Measurements from ENCODE around the gene FKBP6.
"Not testable (repeated sequence)": the region's sequence is repeated elsewhere in the genome, so short reads cannot be mapped to it uniquely, and the experiment has no call there.

FKBP6 gene

GRCh38 chr7:73327922-73328321 is at the start of gene FKBP6, which contains the start of gene TRIM50:
Gene FKBP6, plus strand, starts transcription at chr7:73328161. Its CDS starts 268 bp downstream, at chr7:73328429.
Gene TRIM50, minus strand, starts transcription at chr7:73328082. Its CDS starts 3,295 bp downstream, at chr7:73324787.
- Mint-ChIP-seq H3K27me3 (peaks cover 12% of the 10 kb centered on the region), H3K4me1 (peaks cover 18% of the 10 kb centered on the region)
- H3K27ac Mint-ChIP-seq, DNase-seq, CTCF ChIA-PET, H3K4me3 Mint-ChIP-seq, H3K36me3 Mint-ChIP-seq, H3K9me3 Mint-ChIP-seq: not testable (repeated sequence)

GRCh38 chr7:73297235-73297634 is 30.7 kb upstream of the FKBP6 start:
- H3K27ac Mint-ChIP-seq, H3K36me3 Mint-ChIP-seq, H3K27me3 Mint-ChIP-seq, DNase-seq, H3K9me3 Mint-ChIP-seq, H3K4me1 Mint-ChIP-seq, CTCF ChIA-PET, H3K4me3 Mint-ChIP-seq: not testable (repeated sequence)

- H3K27ac Mint-ChIP-seq, H3K4me3 Mint-ChIP-seq, H3K9me3 Mint-ChIP-seq, DNase-seq, H3K4me1 Mint-ChIP-seq, H3K36me3 Mint-ChIP-seq, CTCF ChIA-PET, H3K27me3 Mint-ChIP-seq: not testable (repeated sequence)
Observed at GRCh38 chr7:73297706-73298105, 30.3 kb upstream of the FKBP6 start.

GRCh38 chr7:73299812-73300211 is 28.1 kb upstream of the FKBP6 start:
- H3K27ac Mint-ChIP-seq, H3K36me3 Mint-ChIP-seq, H3K4me1 Mint-ChIP-seq, CTCF ChIA-PET, H3K4me3 Mint-ChIP-seq, H3K9me3 Mint-ChIP-seq, H3K27me3 Mint-ChIP-seq, DNase-seq: not testable (repeated sequence)

- H3K9me3 Mint-ChIP-seq, H3K4me3 Mint-ChIP-seq, H3K4me1 Mint-ChIP-seq, DNase-seq, H3K27ac Mint-ChIP-seq, H3K27me3 Mint-ChIP-seq, CTCF ChIA-PET: not testable (repeated sequence)
- H3K36me3 Mint-ChIP-seq = peaks cover 14% of the 10 kb centered on the region
Observed at GRCh38 chr7:73301108-73301507, 26.9 kb upstream of the FKBP6 start.

- CTCF ChIA-PET, H3K27me3 Mint-ChIP-seq, DNase-seq, H3K27ac Mint-ChIP-seq, H3K9me3 Mint-ChIP-seq, H3K4me3 Mint-ChIP-seq: not testable (repeated sequence)
- Mint-ChIP-seq H3K4me1 (peaks cover 18% of the 10 kb centered on the region), H3K36me3 (peaks cover 26% of the 10 kb centered on the region)
Observed at GRCh38 chr7:73302846-73303245, 25.1 kb upstream of the FKBP6 start.

GRCh38 chr7:73303546-73303945 is 24.4 kb upstream of the FKBP6 start:
- Mint-ChIP-seq H3K36me3 (peaks cover 31% of the 10 kb centered on the region), H3K9me3 (no peaks in the 10 kb centered on the region)

GRCh38 chr7:73304071-73304470 is 23.9 kb upstream of the FKBP6 start:
- CTCF ChIA-PET = no interaction called here
- peaks cover 29% of the 10 kb centered on the region for H3K4me1 Mint-ChIP-seq
- H3K27me3 Mint-ChIP-seq = no peaks in the 10 kb centered on the region
- no peak overlapping the region for H3K4me3 Mint-ChIP-seq
- no peak overlapping the region for H3K27ac Mint-ChIP-seq
- H3K36me3 Mint-ChIP-seq = peaks cover 33% of the 10 kb centered on the region
- no peaks in the 10 kb centered on the region for H3K9me3 Mint-ChIP-seq
- DNase-seq = no peak

More at GRCh38 chr7:73303546-73303945, 24.4 kb upstream of the FKBP6 start:
- Mint-ChIP-seq H3K4me3 (no peak overlapping the region), H3K27ac (no peak overlapping the region), H3K4me1 (peaks cover 23% of the 10 kb centered on the region), H3K27me3 (no peaks in the 10 kb centered on the region)
- CTCF ChIA-PET = no interaction called here
- DNase-seq = no peak

- H3K9me3 Mint-ChIP-seq, CTCF ChIA-PET, H3K27ac Mint-ChIP-seq, H3K27me3 Mint-ChIP-seq, H3K4me3 Mint-ChIP-seq, DNase-seq: not testable (repeated sequence)
- Mint-ChIP-seq H3K36me3 (peaks cover 35% of the 10 kb centered on the region), H3K4me1 (peaks cover 33% of the 10 kb centered on the region)
Observed at GRCh38 chr7:73304612-73305387, 23.2 kb upstream of the FKBP6 start.

- no peak for DNase-seq
- CTCF ChIA-PET = interaction anchor here (0.9 to 1.2 kb wide), 2 partner anchors 15 to 144 kb away, joined by 3 to 4 read pairs; no protein-coding TSS in a partner anchor
- H3K9me3 Mint-ChIP-seq = peaks cover 2% of the 10 kb centered on the region
- peaks cover 35% of the 10 kb centered on the region for H3K36me3 Mint-ChIP-seq
- peaks cover 33% of the 10 kb centered on the region for H3K4me1 Mint-ChIP-seq
- H3K27ac Mint-ChIP-seq = no peak overlapping the region
- H3K27me3 Mint-ChIP-seq = no peaks in the 10 kb centered on the region
- H3K4me3 Mint-ChIP-seq = peak overlapping the region; percentile 100
Observed at GRCh38 chr7:73307436-73307835, 20.5 kb upstream of the FKBP6 start.

- Mint-ChIP-seq H3K9me3 (peaks cover 2% of the 10 kb centered on the region), H3K27ac (peak overlapping the region; percentile 93), H3K36me3 (peaks cover 32% of the 10 kb centered on the region), H3K27me3 (no peaks in the 10 kb centered on the region), H3K4me3 (peak overlapping the region; percentile 100), H3K4me1 (peaks cover 33% of the 10 kb centered on the region)
- CTCF ChIA-PET = no interaction called here
- no peak for DNase-seq
Observed at GRCh38 chr7:73308074-73308664, 19.8 kb upstream of the FKBP6 start.

GRCh38 chr7:73308665-73309214 is 19.2 kb upstream of the FKBP6 start, which contains the start of gene NSUN5:
Gene NSUN5, minus strand, starts transcription at chr7:73308826. Its CDS starts 36 bp downstream, at chr7:73308790.
- peak; percentile 95 for DNase-seq
- H3K4me3 Mint-ChIP-seq = peak within 1 kb of the TSS; percentile 100
- peaks cover 2% of the 10 kb centered on the region for H3K9me3 Mint-ChIP-seq
- H3K36me3 Mint-ChIP-seq = peaks cover 32% of the 10 kb centered on the region
- H3K27me3 Mint-ChIP-seq = no peaks in the 10 kb centered on the region
- H3K4me1 Mint-ChIP-seq = peaks cover 33% of the 10 kb centered on the region
- CTCF ChIA-PET = no interaction called here
- H3K27ac Mint-ChIP-seq = peak within 1 kb of the TSS; percentile 93

- H3K27ac Mint-ChIP-seq, H3K27me3 Mint-ChIP-seq, H3K9me3 Mint-ChIP-seq, H3K4me3 Mint-ChIP-seq, DNase-seq: not testable (repeated sequence)
- CTCF ChIA-PET = interaction anchor here (0.6 kb wide), 1 partner anchor 23 kb away, joined by 3 read pairs; no protein-coding TSS in a partner anchor
- Mint-ChIP-seq H3K36me3 (peaks cover 19% of the 10 kb centered on the region), H3K4me1 (peaks cover 28% of the 10 kb centered on the region)
Observed at GRCh38 chr7:73311421-73311820, 16.5 kb upstream of the FKBP6 start.

GRCh38 chr7:73312831-73313520 is 15.0 kb upstream of the FKBP6 start:
- H3K27ac Mint-ChIP-seq = no peak overlapping the region
- CTCF ChIA-PET = no interaction called here
- peaks cover 2% of the 10 kb centered on the region for H3K9me3 Mint-ChIP-seq
- H3K36me3 Mint-ChIP-seq = peaks cover 8% of the 10 kb centered on the region
- H3K4me1 Mint-ChIP-seq = peaks cover 14% of the 10 kb centered on the region
- no peaks in the 10 kb centered on the region for H3K27me3 Mint-ChIP-seq
- no peak for DNase-seq
- no peak overlapping the region for H3K4me3 Mint-ChIP-seq
